ENCODE measurements around the gene ZGPAT. TPM values are rescaled to one million over a fixed set of nuclear protein-coding genes. Genes with fewer than 3 reads are reported as not detected.

ZGPAT gene
- total and polyA plus RNA-seq, 2 of the 13 experiments (the other 11 are each of a cell fraction or from before 2014, with no cell fraction given): 23.0 to 41.9 TPM

DNA sequence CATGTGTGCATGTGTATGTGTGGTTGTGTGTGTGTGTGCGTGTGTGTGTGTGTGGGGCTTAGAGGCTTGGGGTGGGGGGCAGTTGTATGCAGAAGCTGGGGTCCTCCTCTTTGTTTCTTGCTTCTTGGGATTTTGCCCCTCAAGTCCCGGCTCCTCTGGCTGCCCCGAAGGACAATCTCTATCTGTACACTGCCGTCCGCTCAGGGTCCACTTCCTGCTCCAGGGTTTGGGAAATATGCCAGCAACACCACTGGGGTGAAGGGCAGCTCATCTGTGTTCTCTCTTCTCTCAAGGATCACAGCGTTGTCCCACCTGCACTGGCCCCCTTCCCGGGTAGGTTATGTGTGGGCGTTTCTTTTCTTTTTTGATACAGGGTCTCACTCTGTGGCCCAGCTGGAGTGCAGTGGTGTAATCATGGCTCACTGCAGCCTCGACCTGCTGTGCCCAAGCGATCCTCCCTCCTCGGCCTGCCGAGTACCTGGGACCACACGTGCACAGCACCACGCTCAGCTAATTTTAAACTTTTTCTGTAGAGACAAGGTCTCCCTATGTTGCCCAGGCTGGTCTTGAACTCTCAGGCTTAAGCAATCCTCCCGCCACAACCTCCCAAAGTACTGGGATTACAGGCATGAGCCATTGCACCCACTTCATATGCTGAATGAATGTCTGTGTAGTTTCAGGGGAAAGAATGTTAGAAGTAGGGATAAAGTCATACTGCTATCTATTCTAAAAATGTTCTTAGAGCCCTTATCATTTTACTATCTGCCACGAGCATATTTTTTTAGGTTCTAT lies 57.4 kb downstream of the ZGPAT start (continued):
- TF ChIP-seq, protein P1, sequence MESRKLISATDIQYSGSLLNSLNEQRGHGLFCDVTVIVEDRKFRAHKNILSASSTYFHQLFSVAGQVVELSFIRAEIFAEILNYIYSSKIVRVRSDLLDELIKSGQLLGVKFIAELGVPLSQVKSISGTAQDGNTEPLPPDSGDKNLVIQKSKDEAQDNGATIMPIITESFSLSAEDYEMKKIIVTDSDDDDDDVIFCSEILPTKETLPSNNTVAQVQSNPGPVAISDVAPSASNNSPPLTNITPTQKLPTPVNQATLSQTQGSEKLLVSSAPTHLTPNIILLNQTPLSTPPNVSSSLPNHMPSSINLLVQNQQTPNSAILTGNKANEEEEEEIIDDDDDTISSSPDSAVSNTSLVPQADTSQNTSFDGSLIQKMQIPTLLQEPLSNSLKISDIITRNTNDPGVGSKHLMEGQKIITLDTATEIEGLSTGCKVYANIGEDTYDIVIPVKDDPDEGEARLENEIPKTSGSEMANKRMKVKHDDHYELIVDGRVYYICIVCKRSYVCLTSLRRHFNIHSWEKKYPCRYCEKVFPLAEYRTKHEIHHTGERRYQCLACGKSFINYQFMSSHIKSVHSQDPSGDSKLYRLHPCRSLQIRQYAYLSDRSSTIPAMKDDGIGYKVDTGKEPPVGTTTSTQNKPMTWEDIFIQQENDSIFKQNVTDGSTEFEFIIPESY (CRISPR knock-in tag; IDR thresholded peaks at IDR 0.05): peak; percentile 74
- TF ChIP-seq, protein P2, sequence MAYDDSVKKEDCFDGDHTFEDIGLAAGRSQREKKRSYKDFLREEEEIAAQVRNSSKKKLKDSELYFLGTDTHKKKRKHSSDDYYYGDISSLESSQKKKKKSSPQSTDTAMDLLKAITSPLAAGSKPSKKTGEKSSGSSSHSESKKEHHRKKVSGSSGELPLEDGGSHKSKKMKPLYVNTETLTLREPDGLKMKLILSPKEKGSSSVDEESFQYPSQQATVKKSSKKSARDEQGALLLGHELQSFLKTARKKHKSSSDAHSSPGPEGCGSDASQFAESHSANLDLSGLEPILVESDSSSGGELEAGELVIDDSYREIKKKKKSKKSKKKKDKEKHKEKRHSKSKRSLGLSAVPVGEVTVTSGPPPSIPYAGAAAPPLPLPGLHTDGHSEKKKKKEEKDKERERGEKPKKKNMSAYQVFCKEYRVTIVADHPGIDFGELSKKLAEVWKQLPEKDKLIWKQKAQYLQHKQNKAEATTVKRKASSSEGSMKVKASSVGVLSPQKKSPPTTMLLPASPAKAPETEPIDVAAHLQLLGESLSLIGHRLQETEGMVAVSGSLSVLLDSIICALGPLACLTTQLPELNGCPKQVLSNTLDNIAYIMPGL (CRISPR knock-in tag; IDR thresholded peaks at IDR 0.05; ENCODE audit: borderline replicate concordance in 1 of 2, low read depth in 1 of 2): peak in 1 of 2 experiments; percentile 40; a peak in 1 of 4 replicates
- TF ChIP-seq ZBTB38 (CRISPR knock-in tag; IDR thresholded peaks at IDR 0.05) (peak; percentile 86; the same call in 1 of the 2 replicates), FOXC1 (CRISPR knock-in tag; IDR thresholded peaks at IDR 0.05; ENCODE audit: borderline replicate concordance) (no peak), ZSCAN22 (CRISPR knock-in tag; IDR thresholded peaks at IDR 0.05) (no peak), KDM2A (CRISPR knock-in tag; IDR thresholded peaks at IDR 0.05; ENCODE audit: borderline replicate concordance, low read depth) (peak; percentile 48; the same call in 1 of the 2 replicates), ZKSCAN8 (CRISPR knock-in tag; IDR thresholded peaks at IDR 0.05; ENCODE audit: borderline replicate concordance) (no peak), NCOA5 (CRISPR knock-in tag; IDR thresholded peaks at IDR 0.05) (no peak), HNRNPL (IDR thresholded peaks at IDR 0.05; ENCODE audit: low read depth, low read length) (no peak), PHF21A (CRISPR knock-in tag; IDR thresholded peaks at IDR 0.05) (peak; percentile 78; the same call in 1 of the 2 replicates), ZNF550 (CRISPR knock-in tag; IDR thresholded peaks at IDR 0.05; ENCODE audit: borderline replicate concordance) (no peak), YEATS4 (CRISPR knock-in tag; IDR thresholded peaks at IDR 0.05; ENCODE audit: borderline replicate concordance) (peak; percentile 61; the same call in 1 of the 2 replicates), ASH2L (IDR thresholded peaks at IDR 0.05; ENCODE audit: insufficient read length, low read depth, low read length) (peak; percentile 25)
- TF ChIP-seq, protein P3, sequence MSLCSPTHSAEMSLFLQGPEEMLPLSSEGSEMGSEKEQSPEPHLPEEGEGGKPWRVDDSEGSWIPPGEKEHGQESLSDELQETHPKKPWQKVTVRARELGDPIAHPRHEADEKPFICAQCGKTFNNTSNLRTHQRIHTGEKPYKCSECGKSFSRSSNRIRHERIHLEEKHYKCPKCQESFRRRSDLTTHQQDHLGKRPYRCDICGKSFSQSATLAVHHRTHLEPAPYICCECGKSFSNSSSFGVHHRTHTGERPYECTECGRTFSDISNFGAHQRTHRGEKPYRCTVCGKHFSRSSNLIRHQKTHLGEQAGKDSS (CRISPR knock-in tag; IDR thresholded peaks at IDR 0.05; ENCODE audit: borderline replicate concordance, low read depth): no peak
- TF ChIP-seq, protein P4, sequence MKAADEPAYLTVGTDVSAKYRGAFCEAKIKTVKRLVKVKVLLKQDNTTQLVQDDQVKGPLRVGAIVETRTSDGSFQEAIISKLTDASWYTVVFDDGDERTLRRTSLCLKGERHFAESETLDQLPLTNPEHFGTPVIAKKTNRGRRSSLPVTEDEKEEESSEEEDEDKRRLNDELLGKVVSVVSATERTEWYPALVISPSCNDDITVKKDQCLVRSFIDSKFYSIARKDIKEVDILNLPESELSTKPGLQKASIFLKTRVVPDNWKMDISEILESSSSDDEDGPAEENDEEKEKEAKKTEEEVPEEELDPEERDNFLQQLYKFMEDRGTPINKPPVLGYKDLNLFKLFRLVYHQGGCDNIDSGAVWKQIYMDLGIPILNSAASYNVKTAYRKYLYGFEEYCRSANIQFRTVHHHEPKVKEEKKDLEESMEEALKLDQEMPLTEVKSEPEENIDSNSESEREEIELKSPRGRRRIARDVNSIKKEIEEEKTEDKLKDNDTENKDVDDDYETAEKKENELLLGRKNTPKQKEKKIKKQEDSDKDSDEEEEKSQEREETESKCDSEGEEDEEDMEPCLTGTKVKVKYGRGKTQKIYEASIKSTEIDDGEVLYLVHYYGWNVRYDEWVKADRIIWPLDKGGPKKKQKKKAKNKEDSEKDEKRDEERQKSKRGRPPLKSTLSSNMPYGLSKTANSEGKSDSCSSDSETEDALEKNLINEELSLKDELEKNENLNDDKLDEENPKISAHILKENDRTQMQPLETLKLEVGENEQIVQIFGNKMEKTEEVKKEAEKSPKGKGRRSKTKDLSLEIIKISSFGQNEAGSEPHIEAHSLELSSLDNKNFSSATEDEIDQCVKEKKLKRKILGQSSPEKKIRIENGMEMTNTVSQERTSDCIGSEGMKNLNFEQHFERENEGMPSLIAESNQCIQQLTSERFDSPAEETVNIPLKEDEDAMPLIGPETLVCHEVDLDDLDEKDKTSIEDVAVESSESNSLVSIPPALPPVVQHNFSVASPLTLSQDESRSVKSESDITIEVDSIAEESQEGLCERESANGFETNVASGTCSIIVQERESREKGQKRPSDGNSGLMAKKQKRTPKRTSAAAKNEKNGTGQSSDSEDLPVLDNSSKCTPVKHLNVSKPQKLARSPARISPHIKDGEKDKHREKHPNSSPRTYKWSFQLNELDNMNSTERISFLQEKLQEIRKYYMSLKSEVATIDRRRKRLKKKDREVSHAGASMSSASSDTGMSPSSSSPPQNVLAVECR (CRISPR knock-in tag; IDR thresholded peaks at IDR 0.05; ENCODE audit: borderline replicate concordance): peak; percentile 43
- TF ChIP-seq, protein P5, sequence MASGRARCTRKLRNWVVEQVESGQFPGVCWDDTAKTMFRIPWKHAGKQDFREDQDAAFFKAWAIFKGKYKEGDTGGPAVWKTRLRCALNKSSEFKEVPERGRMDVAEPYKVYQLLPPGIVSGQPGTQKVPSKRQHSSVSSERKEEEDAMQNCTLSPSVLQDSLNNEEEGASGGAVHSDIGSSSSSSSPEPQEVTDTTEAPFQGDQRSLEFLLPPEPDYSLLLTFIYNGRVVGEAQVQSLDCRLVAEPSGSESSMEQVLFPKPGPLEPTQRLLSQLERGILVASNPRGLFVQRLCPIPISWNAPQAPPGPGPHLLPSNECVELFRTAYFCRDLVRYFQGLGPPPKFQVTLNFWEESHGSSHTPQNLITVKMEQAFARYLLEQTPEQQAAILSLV (CRISPR knock-in tag; IDR thresholded peaks at IDR 0.05; ENCODE audit: borderline replicate concordance): 0 out of 2 replicates have a peak, but pooled peaks have one; percentile 47
